CD1c-positive myeloid dendritic cell (primary cell): ENCODE measurements around the gene HECTD2.
"Not testable (repeated sequence)": the region's sequence is repeated elsewhere in the genome, so short reads cannot be mapped to it uniquely, and the experiment has no call there.

ENCODE experiments used
- DNase-seq: peaks from one replicate; pipeline ENCODE4 v3.0.0-alpha.2; 2016; ENCODE audit errors: extremely low spot score

Gene HECTD2

DNA sequence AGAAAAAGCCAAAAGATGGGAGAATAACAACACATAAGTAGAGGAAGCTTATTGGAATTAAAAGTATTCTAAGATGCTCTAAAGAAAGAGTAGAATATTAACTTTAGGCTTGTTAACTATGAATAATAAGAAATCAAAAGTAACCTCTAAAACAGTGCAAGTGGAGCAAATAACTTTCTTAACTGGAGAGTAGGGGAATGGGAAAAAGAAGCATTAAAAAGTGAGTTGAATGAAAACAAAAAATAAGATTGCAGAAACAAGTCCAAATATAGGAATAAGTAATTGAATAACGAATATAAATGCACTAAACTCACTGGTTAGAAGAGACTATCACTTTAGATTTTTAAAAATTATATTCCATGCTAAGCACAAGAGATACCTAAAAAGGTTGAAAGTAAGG is 63.9 kb downstream of the HECTD2 start:
- DNase-seq: no peak

DNA sequence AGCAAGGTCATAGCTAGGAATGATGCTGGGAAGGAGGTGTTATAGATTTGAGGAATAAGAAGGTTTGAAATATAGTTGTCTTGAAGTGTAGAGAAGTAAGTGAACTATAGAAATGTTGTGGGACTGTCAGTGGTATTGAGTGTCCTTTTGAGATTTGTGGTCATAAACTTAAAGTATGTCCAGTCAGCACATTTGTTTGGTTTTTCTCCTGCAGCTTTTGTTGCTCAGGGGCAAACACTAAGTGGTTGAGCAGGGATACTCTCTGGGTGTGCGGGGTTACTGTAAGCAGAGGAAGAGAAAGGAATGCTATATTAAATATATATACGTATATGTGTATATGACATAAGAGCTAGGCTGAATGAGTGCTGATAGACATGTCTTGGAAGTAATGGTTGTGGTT is 67.1 kb downstream of the HECTD2 start:
- DNase-seq: no peak

DNA sequence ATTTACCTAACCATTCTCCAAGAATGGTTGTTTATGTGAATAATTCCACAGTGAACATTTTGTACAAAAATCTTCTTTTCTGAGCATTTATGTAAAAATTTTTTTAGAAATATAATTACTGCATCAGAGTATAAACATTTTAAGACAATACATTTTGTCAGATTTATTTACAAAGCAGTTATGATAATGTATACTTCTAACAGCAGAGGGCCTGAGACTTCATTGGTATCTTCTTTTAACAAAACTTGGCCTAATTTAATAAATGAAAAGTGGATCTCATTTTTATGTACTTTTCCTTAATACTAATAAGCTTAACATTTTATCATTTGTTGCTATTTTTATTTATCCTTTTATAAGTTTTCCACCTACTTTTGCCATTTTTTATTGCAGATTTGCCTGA is 69.4 kb downstream of the HECTD2 start:
- no peak for DNase-seq

DNA sequence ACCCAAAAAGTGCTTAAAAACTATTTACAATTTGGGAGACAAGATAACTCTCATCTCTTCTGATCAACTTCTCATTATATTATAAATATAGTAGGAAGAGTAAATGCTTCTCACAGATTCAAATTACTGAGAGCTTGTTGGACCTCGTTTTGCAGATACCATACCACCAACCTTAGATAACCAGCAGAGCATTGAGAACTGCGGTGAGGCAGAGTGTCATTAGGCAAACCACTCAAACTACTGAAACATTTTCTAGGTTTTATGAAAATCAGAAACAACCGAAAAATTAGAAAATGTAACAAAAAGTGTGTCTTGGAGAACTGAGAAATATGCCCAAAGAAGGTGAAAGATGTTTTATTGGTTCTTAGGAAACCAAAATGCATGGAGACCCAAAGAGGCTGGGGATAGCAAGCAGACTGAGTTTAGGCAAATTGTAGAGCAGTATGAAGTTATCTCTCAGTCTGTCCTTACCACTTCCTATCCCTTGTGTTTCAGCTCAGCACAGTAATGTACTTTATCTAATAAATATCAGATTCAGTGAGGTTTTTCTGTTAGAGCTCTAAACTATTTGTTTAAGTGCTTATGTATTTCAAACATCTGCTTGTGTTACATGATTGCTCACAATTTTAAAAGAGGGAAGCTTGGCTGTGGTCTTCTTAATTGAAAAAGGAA is 77.9 kb downstream of the HECTD2 start:
- no peak for DNase-seq

DNA sequence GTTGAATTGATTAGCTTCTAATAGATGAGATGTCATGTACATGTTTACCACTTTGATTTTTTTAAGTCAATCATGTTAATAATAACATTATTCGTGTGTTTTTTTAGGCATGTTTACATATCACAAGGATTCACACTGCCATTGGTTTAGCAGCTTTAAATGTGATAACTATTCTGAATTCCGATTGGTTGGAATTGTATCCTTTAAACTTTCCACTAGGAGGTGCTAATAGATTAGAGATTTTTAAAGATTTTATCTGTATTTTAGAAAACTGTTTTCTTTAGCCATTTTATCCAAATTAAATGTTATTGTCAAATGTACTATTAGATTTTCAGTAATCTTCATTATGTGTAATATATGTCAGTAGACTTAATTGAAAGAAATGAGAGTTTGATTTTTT is 83.2 kb downstream of the HECTD2 start:
- DNase-seq: peak; percentile 57

DNA sequence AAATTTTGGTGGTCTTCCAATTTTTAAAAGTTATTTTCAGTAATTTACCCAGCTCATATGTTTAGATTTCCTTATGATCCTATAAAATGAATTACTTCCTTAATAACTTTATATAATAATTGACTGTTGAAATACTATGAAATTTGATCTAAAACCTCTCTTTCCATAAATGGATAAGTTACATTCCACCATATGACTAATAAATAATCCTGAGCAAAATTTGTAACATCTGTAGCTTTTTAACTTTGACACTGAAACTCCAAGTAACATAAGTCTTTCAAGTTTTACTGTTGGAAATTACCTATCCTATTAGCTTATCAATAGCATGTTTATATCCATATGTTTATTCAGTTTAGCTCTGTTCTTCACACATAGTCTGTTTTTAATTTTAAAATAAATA is 85.3 kb downstream of the HECTD2 start:
- DNase-seq: no peak

DNA sequence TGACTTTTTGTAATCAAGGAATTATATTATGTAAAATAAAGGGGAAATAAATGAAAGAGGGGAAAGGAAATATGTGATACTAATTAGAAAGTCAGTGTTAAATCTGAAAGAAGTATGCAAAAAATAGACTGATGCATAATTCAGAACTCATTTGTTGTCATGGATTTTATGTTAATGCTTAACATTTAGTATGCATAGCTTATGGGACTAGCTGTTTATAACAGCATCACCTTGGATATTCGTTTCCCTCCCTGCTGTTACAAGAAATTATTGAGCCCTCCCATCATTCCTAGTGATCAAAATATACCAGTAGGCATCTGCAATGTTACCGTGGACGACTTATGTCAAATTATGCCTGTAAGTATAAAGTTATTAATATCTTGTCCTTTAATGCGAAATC is 85.9 kb downstream of the HECTD2 start:
- DNase-seq: no peak

DNA sequence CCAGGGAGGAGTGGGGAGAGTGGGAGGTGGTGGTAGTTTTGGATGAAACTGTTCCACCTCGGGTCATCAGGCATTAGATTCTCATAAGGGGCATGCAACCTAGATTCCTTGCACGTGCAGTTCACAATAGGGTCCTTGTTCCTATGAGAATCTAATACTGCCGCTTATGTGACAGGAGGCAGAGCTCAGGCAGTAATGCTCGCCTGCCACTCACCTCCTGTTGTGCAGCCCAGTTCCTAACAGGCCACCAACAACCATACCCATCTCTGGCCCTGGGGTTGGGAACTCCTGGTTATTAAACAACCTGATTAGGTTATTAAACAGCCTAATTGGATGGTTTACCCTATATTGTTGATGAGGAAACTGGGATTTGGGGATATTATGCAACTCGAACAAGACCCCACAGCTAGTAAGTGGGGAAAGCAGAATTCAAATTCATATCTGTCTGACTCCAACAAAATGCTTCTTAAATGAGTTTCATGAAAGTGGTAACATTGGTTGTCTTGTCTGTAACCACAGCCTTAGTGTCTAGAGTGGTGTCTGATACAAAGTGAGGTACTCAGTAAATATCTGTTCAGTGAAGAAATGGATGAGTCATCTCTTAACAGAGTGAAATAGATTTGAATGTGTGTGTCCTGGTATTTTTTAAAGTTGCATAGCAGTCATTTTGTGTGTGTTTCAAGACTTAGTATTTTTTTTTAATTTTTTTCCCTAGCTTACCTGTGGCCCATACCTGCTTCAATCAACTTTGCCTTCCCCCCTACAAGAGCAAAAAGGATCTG is 101.6 kb downstream of the HECTD2 start:
- DNase-seq: no peak

DNA sequence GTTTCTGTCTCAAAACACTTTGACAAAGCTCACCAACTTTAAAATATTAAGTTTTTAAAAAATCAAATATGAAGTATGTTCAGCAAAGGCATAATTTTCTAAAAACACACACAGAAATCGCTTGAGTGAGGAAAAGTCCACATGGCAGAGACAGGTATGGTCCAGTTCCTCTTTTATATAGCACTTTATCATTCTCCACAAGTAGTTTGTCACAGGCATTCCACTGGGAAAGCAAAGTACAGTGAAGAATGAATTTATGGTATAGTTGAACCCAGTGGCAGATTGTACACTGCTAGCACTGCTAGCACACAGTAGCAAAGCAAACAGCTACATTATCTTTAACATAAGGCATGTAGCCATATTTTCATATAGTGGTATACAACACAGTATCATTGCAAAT is 102.3 kb downstream of the HECTD2 start:
- no peak for DNase-seq

DNA sequence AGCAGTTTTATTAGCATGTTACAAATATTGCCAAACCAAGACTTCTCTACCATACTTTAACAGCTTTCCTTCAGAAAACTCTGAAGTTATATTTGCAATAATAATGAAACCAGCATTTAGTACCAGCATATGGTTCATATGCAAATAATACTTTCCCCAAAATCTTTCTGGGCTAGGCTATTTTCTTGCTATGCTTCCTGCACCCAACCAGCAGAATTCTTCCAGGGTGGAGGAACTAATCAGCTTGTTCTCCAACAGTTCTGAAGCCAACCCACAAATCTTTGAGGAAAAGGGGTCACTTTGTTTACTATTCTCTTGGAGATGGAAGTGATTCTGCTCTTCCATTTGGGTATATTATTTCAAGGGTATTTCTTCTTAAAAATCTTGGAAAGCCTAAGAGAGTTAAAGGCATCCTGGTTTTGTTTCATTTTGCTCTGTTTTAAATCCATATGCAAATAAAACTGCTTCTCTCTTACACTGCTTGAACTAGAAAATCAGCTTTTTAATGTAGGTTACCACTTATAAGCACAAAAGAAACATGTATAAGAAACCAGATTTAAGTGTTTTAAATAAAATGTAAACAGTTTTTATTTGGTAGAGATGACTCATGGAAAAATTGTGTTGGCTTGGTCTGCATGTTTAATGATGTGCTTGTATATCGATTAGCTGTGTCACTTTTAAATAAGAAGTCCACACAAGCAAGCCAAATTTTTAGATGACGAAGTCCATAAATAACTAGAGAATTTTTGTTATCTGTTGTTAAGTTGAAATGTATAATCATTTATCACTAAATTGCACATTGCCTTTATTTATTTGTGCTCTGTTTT is 103.7 kb downstream of the HECTD2 start:
- DNase-seq: no peak

DNA sequence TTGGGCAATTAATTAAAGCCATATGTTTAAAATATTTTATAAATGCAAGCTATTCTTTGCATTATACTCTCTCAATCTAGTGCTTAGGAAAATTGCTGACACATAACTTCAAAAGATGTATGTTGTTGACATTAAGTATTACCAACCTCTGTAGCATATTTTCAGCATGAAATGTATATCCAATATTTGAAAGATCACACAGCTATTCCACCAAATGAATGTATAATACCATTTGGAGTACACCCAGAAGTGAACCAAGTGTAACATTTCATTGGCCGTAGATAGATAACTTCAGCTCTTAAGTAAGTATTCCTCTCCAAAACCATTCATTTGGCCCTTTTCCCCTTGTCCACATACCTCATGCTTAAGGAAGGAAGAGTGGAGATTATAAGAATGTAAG is 104.6 kb downstream of the HECTD2 start:
- no peak for DNase-seq

DNA sequence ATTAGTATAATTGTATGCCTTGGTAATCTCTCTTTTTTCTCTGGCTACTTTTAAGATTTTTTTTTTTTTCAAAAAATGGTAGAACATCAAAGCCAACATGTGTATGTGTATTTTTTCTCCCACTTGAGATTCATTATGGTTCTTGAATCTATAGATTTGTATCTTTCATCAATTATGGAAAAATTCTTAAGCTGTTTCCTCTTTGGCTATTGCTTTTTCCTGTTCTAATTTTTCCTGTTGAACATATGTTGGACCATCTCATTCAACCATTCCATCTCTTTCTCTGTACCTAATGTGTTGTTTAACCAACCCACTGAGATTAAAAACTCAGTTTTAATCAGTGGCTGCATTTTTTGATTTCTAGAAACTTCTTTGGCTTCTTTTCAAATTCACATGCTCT is 107.2 kb downstream of the HECTD2 start:
- no peak for DNase-seq

DNA sequence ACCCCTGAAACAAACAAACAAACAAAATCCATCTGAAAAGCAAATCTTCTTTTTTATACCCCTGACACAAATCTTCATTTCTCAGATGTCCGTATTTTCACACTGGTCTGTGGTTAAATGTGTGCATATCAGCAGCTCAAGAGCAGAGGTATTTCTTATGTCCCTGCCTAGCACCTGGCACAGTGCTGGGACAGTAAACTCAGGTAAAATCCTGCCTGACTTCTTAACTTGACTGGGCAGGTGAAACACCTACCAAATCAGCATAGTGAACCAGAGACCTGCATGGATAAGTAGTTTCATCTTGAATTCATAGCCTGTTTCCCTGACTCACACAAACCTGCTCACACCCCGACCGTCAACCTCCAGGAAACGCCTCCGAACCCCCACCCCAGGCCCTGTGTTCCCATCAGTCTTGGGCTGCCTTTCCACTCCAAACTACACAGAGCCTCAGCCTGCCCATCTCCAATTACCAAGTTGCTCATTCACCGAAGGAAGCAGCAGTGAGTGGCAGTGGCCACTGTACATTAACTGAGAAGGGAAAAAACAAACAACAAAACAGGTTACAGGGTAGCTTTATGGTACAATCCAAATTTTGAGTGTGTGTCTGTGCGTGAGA is 109.9 kb downstream of the HECTD2 start:
- DNase-seq: no peak

DNA sequence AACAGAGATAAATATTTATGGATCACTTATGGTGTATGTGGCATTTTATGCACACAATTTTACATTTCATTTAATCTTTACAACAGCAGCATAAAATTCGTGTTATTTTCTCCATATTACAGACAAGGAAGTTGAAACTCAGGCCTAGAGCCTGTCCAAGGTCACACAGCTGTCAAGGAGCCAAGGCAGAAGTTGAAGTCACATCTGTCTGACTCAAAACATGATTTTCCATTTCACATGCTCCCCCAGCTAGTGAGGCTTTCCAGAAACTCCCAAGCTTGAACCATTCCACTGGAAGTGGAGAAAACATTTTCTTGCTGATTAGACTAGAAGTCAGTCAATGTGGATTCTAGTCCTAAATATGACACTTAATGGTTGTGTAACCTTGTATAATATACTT is 110.5 kb downstream of the HECTD2 start:
- peak; percentile 30 for DNase-seq

DNA sequence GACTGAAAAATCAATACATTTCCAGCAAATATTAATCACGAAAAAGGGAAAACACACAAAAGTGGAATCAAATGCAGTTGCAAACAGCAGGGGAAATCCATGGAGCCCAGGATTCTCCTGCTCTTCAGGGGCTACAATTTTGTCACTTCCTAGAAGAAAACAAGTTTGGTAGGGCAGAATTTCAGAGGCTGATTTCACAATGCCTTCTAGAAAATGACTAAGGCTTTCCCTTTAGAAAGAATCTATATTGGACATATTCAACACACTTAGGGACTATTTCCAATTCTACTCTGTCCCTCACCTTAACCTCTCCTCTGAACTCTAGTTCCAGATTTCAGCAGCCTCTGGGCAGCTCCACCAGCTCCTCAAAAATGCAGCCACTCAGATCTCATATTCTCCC is 111.3 kb downstream of the HECTD2 start:
- DNase-seq: no peak

DNA sequence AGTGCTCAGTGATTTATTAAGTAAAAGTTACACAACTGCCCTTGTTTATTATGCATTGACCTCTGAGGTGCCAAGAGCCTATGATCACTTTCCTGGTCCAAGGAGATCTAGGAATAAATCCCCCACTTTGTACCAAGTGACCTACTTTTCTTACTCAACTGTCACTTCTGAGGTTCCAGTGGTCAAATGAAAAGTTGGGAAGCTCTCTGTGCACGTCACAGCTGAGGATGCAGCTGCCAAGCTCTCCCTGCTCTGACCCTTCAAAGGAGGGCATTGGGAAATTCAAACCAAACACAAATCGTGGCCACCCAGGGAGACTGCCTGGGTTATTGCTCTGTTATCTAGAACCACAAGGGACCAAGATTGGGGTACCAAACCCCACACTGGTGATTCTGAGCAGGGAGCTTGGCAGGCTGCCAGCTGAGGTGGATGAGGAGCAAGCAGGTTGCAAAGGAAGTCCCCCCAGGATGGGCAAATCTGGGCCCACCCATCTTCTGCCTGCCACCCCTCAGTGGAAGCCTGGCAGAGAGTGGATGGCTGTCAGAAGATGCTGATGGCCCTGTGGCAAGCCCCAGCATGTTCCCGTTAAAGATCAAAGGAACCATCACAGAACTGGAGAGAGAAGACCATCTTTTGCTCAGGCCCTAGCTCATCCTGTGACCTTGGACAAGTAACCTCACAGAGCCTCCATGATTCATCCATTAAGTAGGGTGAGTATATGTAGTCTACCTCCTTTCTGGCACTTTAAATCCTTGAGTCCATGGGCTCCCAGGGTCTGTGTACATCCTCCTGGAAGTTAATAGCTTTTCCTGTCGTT is 116.0 kb downstream of the HECTD2 start:
- no peak for DNase-seq

DNA sequence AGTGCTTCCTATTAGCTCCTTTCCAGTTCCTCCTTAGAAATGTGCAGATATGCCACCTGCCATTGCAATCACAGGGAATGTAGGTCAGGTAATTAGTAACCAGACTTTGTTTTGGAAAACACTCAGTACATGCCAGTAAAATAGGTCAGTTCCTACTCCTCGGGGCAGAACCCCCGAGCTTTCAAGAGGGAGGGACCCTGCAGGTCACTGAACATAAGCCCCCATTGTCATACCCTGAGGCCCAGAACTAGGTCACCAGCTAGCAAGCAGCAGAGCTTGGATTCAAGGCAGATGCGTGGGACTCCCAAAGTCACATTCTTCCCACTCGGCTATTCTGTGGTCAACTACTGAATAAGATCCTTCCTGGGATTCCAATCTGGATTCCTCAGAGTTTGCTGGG is 117.9 kb downstream of the HECTD2 start:
- no peak for DNase-seq

DNA sequence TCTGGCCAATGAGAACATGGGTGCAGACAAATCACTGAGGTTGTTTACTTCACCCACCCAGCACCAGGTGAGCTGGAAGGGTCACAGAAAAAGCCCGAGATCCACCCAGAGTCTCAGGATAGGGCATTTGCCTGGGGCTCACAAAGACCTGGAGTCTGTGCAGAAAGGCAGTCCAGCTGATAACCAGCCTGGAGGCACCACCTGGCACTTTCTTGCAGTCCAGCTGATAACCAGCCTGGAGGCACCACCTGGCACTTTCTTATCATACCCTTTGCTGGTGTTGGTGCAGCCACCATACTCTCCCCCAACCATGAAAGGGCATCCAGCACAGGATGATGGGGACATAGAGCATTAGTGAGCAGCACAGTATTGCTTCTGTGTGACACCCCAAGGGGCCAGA is 118.6 kb downstream of the HECTD2 start:
- DNase-seq: no peak

DNA sequence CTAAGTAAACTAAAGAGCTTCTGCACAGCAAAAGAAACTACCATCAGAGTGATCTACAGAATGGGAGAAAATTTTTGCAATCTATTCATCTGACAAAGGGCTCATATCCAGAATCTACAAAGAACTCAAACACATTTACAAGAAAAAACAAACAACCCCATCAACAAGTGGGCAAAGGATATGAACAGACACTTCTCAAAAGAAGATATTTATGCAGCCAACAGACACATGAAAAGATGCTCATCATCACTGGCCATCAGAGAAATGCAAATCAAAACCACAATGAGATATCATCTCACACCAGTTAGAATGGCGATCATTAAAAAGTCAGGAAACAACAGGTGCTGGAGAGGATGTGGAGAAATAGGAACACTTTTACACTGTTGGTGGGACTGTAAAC is 124.6 kb downstream of the HECTD2 start:
- not testable (repeated sequence) for DNase-seq

DNA sequence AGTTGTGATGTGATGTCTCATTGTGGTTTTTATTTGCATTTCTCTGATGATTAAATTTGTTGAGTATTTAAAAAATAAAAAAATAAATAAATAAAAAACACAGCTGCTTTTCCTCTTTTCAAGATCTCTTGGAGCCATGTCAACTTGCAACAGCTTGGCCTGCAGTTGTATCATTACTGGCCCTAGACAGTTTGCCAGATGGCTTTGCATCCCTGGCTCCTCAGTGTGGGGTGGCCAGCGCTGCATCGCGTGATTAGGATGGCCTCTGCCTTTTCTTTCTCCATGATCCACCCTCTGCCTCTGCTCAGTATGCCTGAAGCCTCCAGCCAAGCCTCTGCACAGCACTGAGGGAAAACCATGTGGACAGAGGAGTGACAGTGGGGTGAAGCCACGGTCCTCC is 126.0 kb downstream of the HECTD2 start:
- no peak for DNase-seq

DNA sequence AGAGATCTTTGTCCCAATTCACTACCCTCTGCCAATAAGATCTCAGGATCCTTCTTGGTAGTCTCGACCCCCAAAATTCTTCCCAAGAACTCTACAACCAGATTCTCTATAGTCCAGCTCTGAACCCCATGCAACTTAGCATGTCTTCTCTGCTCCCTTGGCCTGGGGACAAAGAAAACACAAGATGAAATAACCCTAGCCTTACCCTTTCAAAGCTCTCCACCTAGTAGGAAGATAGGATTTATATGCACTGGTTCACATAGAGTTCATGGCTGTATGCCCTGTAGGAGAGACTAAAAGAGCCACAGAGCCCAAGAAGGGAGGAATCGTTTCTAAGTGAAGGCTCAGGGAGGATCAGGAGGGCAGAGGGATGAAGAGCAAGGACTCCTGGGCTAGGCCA is 126.6 kb downstream of the HECTD2 start:
- no peak for DNase-seq
